ENCODE results near the gene REELD1.

The REELD1 gene

DNA sequence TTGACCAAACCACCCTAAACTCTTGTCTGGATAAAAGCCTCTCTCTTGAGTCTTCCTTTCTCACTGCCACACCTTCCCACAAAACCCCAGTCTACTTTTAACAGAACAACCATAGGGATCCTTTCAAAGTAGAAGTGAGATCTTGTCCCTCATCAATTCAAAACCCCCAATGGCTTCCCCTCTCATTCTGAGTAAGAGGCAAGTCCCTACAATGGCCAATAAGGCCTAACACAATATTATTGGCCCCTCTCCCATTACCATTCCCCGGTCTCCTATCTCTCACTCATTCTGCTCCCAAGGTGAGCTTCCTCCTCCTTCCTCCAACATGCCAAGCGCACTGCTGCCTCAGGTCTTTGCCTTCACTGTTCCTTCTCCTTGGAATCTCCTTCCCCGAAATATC lies 57.1 kb downstream of the REELD1 start:
- ATAC-seq, result no peak

DNA sequence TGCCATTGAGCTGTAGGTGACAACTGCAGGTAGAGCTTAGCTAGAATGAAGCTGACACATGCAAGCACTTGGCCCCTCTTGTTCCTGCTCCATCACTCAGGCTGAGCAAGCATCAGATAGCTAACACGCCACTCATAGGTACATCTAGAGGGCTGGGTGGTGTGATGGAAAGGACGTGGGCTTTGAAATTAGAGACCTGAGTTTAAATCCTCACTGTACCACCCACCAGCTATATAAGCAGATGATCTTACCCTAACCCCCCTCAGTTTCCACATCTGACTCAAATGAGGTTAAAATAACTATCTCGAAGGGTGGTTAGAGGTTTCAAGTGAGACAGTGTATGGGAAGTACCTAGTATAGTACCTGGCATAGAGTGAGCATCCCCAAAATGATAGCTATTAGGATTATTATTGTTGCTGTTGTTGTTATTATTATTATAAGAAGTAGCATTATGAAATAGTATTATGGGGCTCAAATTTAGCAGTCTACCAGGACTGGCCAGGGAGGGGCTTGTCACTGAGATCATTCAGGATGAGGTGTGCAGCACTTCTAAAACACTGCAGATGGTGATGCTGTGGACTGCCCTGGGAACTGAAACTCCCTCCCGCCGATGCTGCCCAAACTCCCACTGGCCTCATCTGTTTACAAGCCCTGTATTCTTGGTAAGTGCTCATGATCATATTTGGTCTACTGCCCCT lies 59.0 kb downstream of the REELD1 start:
- ATAC-seq, result peak; percentile 46 to 48

DNA sequence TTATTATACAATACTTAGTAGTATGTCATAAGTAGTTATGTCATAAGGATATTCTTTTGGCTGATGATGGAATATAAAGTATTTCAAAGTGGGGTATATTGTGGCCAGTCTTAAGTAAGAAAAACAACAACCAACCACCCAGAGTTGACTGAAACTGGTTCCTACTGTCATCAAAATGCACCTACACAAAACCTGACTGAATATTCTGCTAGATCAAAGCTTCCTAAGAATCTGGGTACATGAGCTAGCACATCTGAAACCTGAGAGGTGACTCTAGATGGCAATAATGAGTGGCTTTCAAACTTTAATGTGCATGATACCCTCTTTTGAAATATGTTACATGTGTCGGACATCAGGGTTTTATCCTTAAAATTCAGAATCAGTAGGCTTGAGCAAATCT lies 60.4 kb downstream of the REELD1 start:
- ATAC-seq, result no peak

DNA sequence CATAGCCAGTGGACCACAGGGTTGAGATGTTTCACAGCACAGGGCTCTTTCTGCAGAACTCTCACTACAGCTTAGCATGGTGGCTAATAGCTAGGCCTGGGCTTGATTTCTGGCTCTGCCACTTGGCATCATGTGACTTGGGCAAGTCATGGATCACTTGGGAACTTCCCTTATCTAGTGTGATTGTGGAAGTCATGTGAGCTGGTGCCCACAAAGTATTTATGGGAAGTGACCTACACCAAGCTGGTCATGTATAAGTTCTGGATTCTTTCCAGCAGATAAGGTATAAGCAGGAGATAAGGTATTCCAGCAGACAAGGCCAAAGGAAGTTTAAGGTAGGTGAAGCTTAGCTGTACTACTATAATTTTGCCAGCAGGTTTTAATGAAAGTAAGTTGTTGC lies 61.0 kb downstream of the REELD1 start:
- ATAC-seq, result no peak

DNA sequence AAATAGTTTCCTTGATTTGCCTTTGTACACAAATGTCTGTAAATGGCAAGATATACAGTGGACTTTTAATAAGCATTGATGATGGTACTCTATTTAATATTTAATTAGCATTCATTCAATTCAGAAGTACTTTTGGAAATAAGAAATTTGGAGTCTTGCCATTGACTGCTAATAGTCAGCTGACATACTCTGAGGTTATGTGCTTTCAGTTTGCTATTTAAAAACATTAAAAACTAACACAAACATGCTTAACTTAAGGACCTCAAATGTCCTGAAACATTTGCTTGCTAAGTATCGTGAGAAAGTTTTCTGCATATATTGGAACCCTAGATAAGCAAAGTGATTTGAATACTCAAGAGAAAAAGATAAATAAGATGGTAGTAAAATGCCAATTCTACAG lies 64.6 kb downstream of the REELD1 start:
- ATAC-seq, result no peak
